Measurements from ENCODE around the gene FGF14.

The FGF14 gene

DNA sequence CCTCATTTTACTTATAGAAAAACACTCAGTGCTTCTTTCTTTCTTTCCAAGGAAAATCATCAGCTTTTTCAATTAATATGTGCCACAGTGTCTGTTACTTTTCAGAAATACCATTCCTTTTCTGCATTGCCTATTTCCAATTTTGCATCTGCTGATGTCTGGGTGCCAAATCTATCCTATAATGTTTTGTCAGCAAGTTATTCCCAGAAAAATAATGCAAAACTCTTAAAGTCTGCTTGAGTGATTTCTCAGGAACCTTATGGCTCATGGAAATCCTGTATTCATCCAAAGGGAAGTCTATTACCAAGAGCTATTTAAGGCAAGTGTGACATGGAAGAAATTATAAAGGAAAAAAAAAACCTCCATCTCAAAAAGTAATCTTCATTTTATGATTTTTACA is 224.4 kb downstream of the FGF14 start:
- TF ChIP-seq, protein P1, sequence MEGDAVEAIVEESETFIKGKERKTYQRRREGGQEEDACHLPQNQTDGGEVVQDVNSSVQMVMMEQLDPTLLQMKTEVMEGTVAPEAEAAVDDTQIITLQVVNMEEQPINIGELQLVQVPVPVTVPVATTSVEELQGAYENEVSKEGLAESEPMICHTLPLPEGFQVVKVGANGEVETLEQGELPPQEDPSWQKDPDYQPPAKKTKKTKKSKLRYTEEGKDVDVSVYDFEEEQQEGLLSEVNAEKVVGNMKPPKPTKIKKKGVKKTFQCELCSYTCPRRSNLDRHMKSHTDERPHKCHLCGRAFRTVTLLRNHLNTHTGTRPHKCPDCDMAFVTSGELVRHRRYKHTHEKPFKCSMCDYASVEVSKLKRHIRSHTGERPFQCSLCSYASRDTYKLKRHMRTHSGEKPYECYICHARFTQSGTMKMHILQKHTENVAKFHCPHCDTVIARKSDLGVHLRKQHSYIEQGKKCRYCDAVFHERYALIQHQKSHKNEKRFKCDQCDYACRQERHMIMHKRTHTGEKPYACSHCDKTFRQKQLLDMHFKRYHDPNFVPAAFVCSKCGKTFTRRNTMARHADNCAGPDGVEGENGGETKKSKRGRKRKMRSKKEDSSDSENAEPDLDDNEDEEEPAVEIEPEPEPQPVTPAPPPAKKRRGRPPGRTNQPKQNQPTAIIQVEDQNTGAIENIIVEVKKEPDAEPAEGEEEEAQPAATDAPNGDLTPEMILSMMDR (conservative IDR thresholded peaks at IDR 0.05), result no peak
- TF ChIP-seq ZFX (IDR thresholded peaks at IDR 0.05), result no peak
- no peak overlapping the region for H3K27ac ChIP-seq

DNA sequence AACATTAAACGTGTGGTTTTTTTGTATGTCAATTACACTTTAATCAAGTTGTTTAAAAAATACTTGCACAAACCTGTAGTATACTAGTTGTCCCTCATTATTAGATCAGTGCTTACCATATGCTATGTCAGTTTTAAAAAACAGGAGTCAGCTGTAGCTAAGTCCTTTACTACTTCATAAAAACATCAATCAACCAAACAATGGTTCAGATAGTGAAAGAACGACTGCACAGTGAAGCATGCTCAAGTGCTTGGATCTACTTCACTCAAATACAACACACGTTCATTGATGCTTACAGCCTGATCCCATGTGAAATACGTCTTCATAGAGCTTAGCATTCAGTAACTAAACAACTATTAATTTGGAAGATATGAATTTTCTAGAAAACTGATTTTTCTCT is 225.0 kb downstream of the FGF14 start:
- TF ChIP-seq, protein P1 (conservative IDR thresholded peaks at IDR 0.05), result no peak
- TF ChIP-seq ZFX (IDR thresholded peaks at IDR 0.05), result no peak
- H3K27ac ChIP-seq, result no peak overlapping the region

DNA sequence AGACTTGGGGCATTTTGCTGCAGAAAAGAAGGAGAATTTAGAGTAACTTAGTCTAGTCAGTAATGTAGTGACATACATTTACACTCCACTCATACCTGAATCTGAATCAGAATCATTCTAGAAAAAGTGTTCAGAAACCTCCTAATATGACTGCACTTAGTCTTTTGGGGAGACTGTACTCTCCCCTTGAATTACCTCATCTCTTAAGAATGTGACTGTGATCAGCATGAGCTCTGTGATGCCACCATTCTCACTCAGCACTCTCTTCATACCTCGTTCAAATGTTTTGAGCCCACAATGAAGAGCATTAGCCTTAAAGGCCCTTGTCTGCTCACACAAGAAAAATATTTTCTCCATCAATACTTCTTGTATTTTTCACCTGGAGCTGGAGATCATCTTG is 229.4 kb downstream of the FGF14 start:
- no peak overlapping the region for H3K27ac ChIP-seq
- TF ChIP-seq ZFX (IDR thresholded peaks at IDR 0.05), result no peak
- TF ChIP-seq, protein P1 (conservative IDR thresholded peaks at IDR 0.05), result no peak

DNA sequence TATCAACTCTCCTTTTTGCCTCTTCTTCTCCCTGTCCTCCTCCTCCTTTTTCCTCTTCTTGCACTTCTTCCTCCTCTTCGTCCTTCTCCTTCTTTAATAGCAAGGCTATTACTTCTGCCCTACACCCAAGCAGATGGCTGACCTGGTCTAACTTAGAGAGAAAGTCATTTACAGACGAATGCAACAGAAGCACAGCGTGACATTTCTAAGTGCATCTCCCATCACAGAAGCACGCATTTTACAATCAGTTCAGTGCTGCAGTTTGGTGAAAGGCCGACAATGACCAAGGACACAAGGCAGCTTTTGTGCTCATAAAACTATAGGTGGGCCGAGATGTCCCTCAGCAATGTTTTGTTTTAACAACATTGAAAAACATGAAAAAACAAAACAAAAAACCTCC is 231.5 kb downstream of the FGF14 start:
- TF ChIP-seq ZFX (IDR thresholded peaks at IDR 0.05), result no peak
- TF ChIP-seq, protein P1 (conservative IDR thresholded peaks at IDR 0.05), result no peak
- H3K27ac ChIP-seq, result no peak overlapping the region

DNA sequence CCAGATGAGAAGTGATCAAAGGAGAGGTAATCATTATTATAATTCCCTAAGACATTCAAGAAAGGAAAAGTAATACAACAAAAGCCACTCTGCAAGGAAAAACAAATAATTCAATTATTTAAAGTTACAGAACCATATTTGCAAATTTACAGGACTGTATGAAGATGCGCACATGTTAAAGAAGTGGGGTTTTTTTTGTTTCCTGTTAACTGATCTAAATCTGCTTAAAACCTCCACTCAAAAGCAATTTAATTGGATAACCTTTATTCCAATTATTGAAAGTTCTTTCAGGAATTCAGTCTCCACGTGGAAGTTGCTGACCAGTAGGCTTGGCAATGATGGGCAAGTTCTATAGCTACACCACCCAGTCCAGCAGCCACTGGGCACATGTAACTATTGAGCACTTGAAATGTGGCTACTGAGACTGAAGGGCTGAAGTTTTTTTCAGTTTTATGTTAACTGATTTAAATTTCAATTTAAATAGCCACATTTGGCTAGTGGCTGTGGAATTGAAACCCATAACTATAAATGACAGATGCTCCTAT is 232.3 kb downstream of the FGF14 start:
- no peak overlapping the region for H3K27ac ChIP-seq
- TF ChIP-seq ZFX (IDR thresholded peaks at IDR 0.05), result no peak
- TF ChIP-seq, protein P1 (conservative IDR thresholded peaks at IDR 0.05), result no peak

DNA sequence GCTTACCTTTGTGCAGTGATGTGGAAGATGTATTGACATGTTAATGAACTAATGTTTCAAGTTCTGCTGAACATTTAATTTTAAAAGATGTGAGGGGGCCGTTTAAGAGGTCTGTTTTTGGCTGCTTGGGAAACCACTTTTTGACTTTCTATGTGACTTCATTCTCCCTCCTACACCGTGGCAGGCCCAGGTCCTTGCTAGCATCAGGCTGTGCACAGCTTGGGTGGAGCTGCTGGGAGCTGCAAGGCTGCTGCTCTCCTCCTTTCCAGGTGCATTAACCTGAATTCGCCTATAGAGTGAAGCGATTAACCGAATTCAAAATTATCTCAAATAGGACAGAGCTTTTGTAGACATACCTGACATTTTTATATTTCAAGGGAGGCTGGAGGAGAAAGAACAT is 249.1 kb downstream of the FGF14 start:
- no peak overlapping the region for H3K27ac ChIP-seq
- TF ChIP-seq ZFX (IDR thresholded peaks at IDR 0.05), result no peak
- TF ChIP-seq, protein P1 (conservative IDR thresholded peaks at IDR 0.05), result no peak

DNA sequence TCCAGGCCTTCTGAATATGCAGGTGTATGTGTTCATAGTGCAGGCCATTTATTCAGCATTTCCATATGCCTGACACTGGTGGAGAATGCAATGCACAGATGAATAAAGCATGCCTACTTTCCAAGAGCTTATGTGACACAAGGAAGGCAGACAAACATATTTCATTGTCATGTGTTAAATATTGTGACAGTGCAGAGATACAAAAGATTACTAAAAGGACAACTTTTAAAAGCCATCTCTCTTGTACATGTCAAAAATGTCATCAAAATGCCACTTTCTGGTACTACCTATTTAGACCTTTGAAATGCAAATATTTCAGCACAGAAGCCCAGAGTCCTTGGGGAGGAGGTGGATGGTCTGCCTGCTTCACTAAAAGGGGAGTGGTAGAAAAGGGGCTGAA is 254.5 kb downstream of the FGF14 start:
- H3K27ac ChIP-seq, result no peak overlapping the region
- TF ChIP-seq, protein P1 (conservative IDR thresholded peaks at IDR 0.05), result no peak
- TF ChIP-seq ZFX (IDR thresholded peaks at IDR 0.05), result no peak

Data from C4-2B (cell line).